HS-27A (cell line): ENCODE data around the gene AVPR1B.

Source experiments
- DNase-seq: peaks from one replicate; pipeline ENCODE4 v3.0.0-alpha.2; 2012; ENCODE audit warnings: low read depth, missing footprints

AVPR1B gene

GRCh38 chr1:206117151-206117948, at the start of gene AVPR1B:
Gene AVPR1B (minus strand): TSS chr1:206117388. CDS start chr1:206116890, 498 bp downstream.
- no peak for DNase-seq

GRCh38 chr1:206145771-206146290, 28.6 kb upstream of the AVPR1B start:
- DNase-seq = no peak

GRCh38 chr1:206144605-206145004, 27.4 kb upstream of the AVPR1B start:
- no peak for DNase-seq

- no peak for DNase-seq
Observed at GRCh38 chr1:206143537-206144172, 26.5 kb upstream of the AVPR1B start.

- DNase-seq = no peak
Observed at GRCh38 chr1:206142770-206143169, 25.6 kb upstream of the AVPR1B start.

GRCh38 chr1:206142011-206142410, 24.8 kb upstream of the AVPR1B start:
- no peak for DNase-seq

- DNase-seq = no peak
Observed at GRCh38 chr1:206136241-206136640, 19.1 kb upstream of the AVPR1B start.

GRCh38 chr1:206135248-206135647, 18.1 kb upstream of the AVPR1B start:
- no peak for DNase-seq

GRCh38 chr1:206133751-206134415, 16.7 kb upstream of the AVPR1B start:
- DNase-seq = no peak

- no peak for DNase-seq
Observed at GRCh38 chr1:206131037-206131436, 13.8 kb upstream of the AVPR1B start.

- DNase-seq = no peak
Observed at GRCh38 chr1:206128196-206128595, 11.0 kb upstream of the AVPR1B start.

GRCh38 chr1:206127336-206127735, 10.1 kb upstream of the AVPR1B start:
- no peak for DNase-seq

- DNase-seq = no peak
Observed at GRCh38 chr1:206125346-206125745, 8.2 kb upstream of the AVPR1B start.

- DNase-seq = no peak
Observed at GRCh38 chr1:206122686-206123085, 5.5 kb upstream of the AVPR1B start.

- no peak for DNase-seq
Observed at GRCh38 chr1:206121269-206121668, 4.1 kb upstream of the AVPR1B start.

GRCh38 chr1:206120406-206120805, 3.2 kb upstream of the AVPR1B start:
- DNase-seq = no peak

- DNase-seq = no peak
Observed at GRCh38 chr1:206116873-206117150, 376 bp downstream of the AVPR1B start.

GRCh38 chr1:206116191-206116872, 856 bp downstream of the AVPR1B start:
- no peak for DNase-seq

GRCh38 chr1:206115791-206116190, 1.4 kb downstream of the AVPR1B start:
- no peak for DNase-seq

GRCh38 chr1:206114692-206115640, 2.2 kb downstream of the AVPR1B start:
- DNase-seq = no peak

- DNase-seq = no peak
Observed at GRCh38 chr1:206112600-206113301, 4.4 kb downstream of the AVPR1B start.
